C4-2B (cell line): Measurements from ENCODE around the gene CCDC92.

Experiments used
- ZFX ChIP-seq: fragments of 450-650 bp; IDR thresholded peaks from 2 replicates; pipeline ENCODE4 v1.6.1; 2017
- TF ChIP-seq, protein P1 (sequence below): fragments of 450-650 bp; conservative IDR thresholded peaks from 2 replicates; pipeline ENCODE4 v1.5.1; 2017; ENCODE audit warnings: mild to moderate bottlenecking

DNA sequence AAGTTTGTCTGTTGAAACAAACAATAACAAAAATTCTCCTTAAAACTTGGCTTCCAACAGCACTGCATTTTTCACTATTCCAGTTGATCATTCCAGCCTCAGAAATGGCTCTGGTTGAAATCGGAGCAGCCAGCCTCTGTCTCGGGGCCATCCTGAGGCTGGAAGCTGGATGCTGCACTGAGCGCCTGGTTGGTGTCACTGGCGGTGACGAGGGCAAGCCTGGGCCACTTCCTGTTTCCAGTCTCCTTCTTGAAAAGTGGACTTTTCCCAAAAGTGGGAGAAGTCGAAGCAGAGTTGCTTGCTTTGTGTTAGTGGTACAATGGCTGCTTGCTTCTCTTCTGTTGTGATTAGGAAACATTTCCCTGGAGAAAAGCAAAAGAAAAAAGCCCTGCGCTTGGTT is 48.7 kb downstream of the CCDC92 start:
- TF ChIP-seq, protein P1, sequence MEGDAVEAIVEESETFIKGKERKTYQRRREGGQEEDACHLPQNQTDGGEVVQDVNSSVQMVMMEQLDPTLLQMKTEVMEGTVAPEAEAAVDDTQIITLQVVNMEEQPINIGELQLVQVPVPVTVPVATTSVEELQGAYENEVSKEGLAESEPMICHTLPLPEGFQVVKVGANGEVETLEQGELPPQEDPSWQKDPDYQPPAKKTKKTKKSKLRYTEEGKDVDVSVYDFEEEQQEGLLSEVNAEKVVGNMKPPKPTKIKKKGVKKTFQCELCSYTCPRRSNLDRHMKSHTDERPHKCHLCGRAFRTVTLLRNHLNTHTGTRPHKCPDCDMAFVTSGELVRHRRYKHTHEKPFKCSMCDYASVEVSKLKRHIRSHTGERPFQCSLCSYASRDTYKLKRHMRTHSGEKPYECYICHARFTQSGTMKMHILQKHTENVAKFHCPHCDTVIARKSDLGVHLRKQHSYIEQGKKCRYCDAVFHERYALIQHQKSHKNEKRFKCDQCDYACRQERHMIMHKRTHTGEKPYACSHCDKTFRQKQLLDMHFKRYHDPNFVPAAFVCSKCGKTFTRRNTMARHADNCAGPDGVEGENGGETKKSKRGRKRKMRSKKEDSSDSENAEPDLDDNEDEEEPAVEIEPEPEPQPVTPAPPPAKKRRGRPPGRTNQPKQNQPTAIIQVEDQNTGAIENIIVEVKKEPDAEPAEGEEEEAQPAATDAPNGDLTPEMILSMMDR, result no peak
- no peak for TF ChIP-seq ZFX
